Thymus (tissue), 11 donors: ENCODE measurements around the gene KCNC2. TPM values are rescaled to one million over a fixed set of nuclear protein-coding genes. Genes with fewer than 3 reads are reported as not detected.

Experiments used
- DNase-seq, 9 donors: peaks; one replicate each; pipeline ENCODE4 v3.0.0-alpha.2; 2013; ENCODE audit warnings: low spot score in 9 of 9, low read depth in 6 of 9, missing footprints in 1 of 9
- H3K27ac ChIP-seq, 2 donors: one replicate each; pipeline ENCODE4 v1.5.1; 2013; ENCODE audit warnings: control low read depth in 1 of 2, low read depth in 1 of 2, low read length in 1 of 2, mild to moderate bottlenecking in 1 of 2, moderate library complexity in 1 of 2
- H3K27me3 ChIP-seq, 2 donors: one replicate each; pipeline ENCODE4 v1.5.1; 2013; ENCODE audit warnings: low read length in 1 of 2; ENCODE audit not compliant: control insufficient read depth in 2 of 2, insufficient read depth in 1 of 2
- H3K36me3 ChIP-seq, 2 donors: one replicate each; pipeline ENCODE4 v1.5.1; 2013; ENCODE audit warnings: low read length in 1 of 2, mild to moderate bottlenecking in 1 of 2, moderate library complexity in 1 of 2; ENCODE audit not compliant: control insufficient read depth in 2 of 2, insufficient read depth in 2 of 2
- H3K4me1 ChIP-seq, 2 donors: one replicate each; pipeline ENCODE4 v1.5.1; 2013; ENCODE audit warnings: low read length in 2 of 2; ENCODE audit not compliant: control insufficient read depth in 2 of 2, insufficient read depth in 2 of 2
- H3K4me3 ChIP-seq, 2 donors: one replicate each; pipeline ENCODE4 v1.5.1; 2013; ENCODE audit warnings: low read length in 2 of 2, control low read depth in 1 of 2, mild to moderate bottlenecking in 1 of 2
- H3K9me3 ChIP-seq, 2 donors: one replicate each; pipeline ENCODE4 v1.5.1; 2013; ENCODE audit warnings: low read length in 1 of 2, mild to moderate bottlenecking in 1 of 2; ENCODE audit not compliant: control insufficient read depth in 2 of 2, insufficient read depth in 1 of 2
- WGBS: extraction: QIAGEN DNeasy Blood & Tissue Kit; methylation state at CpG from one replicate; pipeline ENCODE4 v1.1.7; 2013; 5-methylcytosine and 5-hydroxymethylcytosine counted together
- polyA plus RNA-seq: library from polyadenylated mRNA; stranded (reverse); fragments of 200-250 nt; gene quantifications from one replicate; pipeline ENCODE4 v1.2.3, GENCODE V29; 2013
- total RNA-seq: library from RNA; stranded (reverse); fragments of 120-200 nt; gene quantifications from one replicate; pipeline ENCODE4 v1.2.4, GENCODE V29; 2013
- donor health status: healthy.

KCNC2 gene
- total and polyA plus RNA-seq, 2 donors, result 0.02 to 0.05 TPM

DNA sequence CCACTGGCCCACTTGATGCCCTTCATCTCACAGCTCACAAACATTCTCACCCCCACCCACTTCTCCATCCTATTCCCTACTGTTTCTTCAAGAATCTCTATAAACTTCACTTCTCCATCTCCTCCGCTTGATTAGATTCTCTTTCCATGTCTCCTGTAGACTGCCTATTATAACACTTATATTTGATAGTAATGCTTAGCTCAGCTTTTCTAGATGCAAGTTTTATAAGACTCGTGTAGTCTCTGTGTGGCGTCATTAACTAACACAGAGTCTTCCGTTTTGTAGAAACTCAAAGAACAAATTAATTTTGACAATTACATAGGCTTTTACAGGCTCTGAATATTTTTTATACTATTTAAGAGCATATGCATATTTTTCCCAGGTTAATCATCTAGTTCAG is 25.7 kb downstream of the KCNC2 start:
- Histone ChIP-seq H3K36me3 (no peaks in the 10 kb centered on the region), H3K4me3 (no peak overlapping the region), H3K27ac (no peak overlapping the region), H3K9me3 (no peaks in the 10 kb centered on the region), H3K27me3 (no peaks in the 10 kb centered on the region), H3K4me1 (no peaks in the 10 kb centered on the region)
- no peak for DNase-seq
- 84% methylated on average over 4 of the region's 4 CpGs for WGBS

- H3K27me3 ChIP-seq, result no peaks in the 10 kb centered on the region
- no peaks in the 10 kb centered on the region for H3K9me3 ChIP-seq
- no peak for DNase-seq
- peaks cover 0 to 3% of the 10 kb centered on the region in 2 donors for H3K4me1 ChIP-seq
- H3K27ac ChIP-seq, result no peak overlapping the region
- no peak overlapping the region for H3K4me3 ChIP-seq
- H3K36me3 ChIP-seq, result no peaks in the 10 kb centered on the region
Observed at GRCh38 chr12:75177997-75178396, 31.6 kb downstream of the KCNC2 start.

- Histone ChIP-seq H3K4me1 (peaks cover 3 to 7% of the 10 kb centered on the region in 2 donors), H3K36me3 (no peaks in the 10 kb centered on the region), H3K4me3 (no peak overlapping the region), H3K27me3 (no peaks in the 10 kb centered on the region), H3K27ac (no peak overlapping the region), H3K9me3 (no peaks in the 10 kb centered on the region)
- DNase-seq, result peak in 1 of 9 donors; percentile 34
- 19% methylated on average over 1 of the region's 1 CpG for WGBS
Observed at GRCh38 chr12:75172611-75173010, 37.0 kb downstream of the KCNC2 start.

- Histone ChIP-seq H3K4me1 (peaks cover 3 to 4% of the 10 kb centered on the region in 2 donors), H3K27me3 (no peaks in the 10 kb centered on the region), H3K36me3 (no peaks in the 10 kb centered on the region), H3K27ac (no peak overlapping the region), H3K9me3 (no peaks in the 10 kb centered on the region), H3K4me3 (no peak overlapping the region)
- DNase-seq, result peak in 1 of 9 donors; percentile 4
- 81% methylated on average over 4 of the region's 4 CpGs for WGBS
Observed at GRCh38 chr12:75170640-75171185, 38.9 kb downstream of the KCNC2 start.

DNA sequence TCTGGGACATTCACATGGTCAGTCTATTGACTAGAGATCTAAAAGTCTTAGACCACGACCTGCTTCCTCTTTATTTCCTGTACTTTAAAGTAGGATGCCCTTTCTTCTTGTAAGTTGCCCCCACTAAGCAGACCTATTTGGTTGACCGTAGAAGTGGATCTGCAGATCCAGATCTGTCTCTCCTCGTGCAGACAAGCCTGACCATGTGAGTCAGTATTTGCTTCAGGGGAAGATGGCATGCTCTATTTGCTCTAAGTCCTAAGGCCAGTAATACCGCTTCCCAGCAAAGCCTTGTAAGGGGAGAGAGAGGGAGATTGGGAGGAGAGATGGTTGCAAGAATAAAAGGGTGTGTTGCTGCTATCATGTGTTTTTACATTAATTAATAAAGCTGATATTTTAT is 46.8 kb downstream of the KCNC2 start:
- DNase-seq, result no peak
- H3K27ac ChIP-seq, result no peak overlapping the region
- H3K27me3 ChIP-seq, result no peaks in the 10 kb centered on the region
- H3K9me3 ChIP-seq, result no peaks in the 10 kb centered on the region
- H3K4me3 ChIP-seq, result no peak overlapping the region
- WGBS, result 78% methylated on average over 4 of the region's 4 CpGs
- H3K4me1 ChIP-seq, result peaks cover 4 to 10% of the 10 kb centered on the region in 2 donors
- H3K36me3 ChIP-seq, result no peaks in the 10 kb centered on the region

DNA sequence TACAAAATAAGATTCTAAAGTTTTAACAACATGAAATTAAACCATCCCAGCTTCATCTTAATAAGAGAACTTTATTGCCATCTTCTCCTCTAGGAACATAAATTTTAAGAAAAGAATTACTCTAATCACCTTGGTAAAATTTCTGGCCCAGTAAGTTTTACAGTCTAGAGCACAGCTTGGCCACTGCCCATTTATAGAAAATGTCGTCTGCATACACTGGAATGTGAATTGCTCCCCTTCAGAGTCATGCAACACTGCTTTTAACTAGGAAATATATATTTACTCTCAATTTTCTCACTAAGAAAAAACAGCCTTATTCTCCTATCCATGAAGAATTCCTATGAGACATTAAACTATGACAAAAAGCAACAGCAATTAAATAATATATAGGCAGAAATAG is 48.2 kb downstream of the KCNC2 start:
- H3K27ac ChIP-seq, result no peak overlapping the region
- WGBS, result 88% methylated on average over 1 of the region's 1 CpG
- H3K36me3 ChIP-seq, result no peaks in the 10 kb centered on the region
- H3K4me1 ChIP-seq, result peaks cover 4 to 10% of the 10 kb centered on the region in 2 donors
- no peak overlapping the region for H3K4me3 ChIP-seq
- no peaks in the 10 kb centered on the region for H3K27me3 ChIP-seq
- DNase-seq, result no peak
- H3K9me3 ChIP-seq, result no peaks in the 10 kb centered on the region

GRCh38 chr12:75157385-75157784 is 52.3 kb downstream of the KCNC2 start:
- H3K36me3 ChIP-seq, result no peaks in the 10 kb centered on the region
- peaks cover 0 to 5% of the 10 kb centered on the region in 2 donors for H3K4me1 ChIP-seq
- H3K27me3 ChIP-seq, result no peaks in the 10 kb centered on the region
- H3K4me3 ChIP-seq, result no peak overlapping the region
- DNase-seq, result no peak
- no peak overlapping the region for H3K27ac ChIP-seq
- no peaks in the 10 kb centered on the region for H3K9me3 ChIP-seq
- 96% methylated on average over 1 of the region's 1 CpG for WGBS

DNA sequence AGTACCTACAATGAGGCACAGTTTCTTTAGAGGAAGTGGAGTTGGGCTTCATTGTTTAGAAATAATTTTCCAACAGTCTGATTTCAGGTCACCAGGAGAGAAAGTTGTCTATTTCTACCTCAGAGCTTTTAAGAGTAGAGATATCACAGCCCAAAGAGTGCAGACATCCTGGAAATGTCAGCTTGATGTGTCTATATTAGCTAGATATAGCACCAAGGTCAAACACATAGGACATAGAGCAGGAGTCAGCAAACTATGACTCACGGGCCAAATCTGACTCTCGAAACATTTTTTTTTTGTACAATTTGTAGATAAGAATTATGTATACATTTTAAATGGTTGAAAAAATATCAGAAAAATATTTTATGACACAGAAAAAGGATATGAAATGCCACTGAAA is 53.7 kb downstream of the KCNC2 start:
- Histone ChIP-seq H3K4me3 (no peak overlapping the region), H3K4me1 (peaks cover 0 to 3% of the 10 kb centered on the region in 2 donors), H3K9me3 (no peaks in the 10 kb centered on the region), H3K27me3 (no peaks in the 10 kb centered on the region), H3K27ac (no peak overlapping the region), H3K36me3 (no peaks in the 10 kb centered on the region)
- 98% methylated on average over 2 of the region's 2 CpGs for WGBS
- DNase-seq, result no peak

DNA sequence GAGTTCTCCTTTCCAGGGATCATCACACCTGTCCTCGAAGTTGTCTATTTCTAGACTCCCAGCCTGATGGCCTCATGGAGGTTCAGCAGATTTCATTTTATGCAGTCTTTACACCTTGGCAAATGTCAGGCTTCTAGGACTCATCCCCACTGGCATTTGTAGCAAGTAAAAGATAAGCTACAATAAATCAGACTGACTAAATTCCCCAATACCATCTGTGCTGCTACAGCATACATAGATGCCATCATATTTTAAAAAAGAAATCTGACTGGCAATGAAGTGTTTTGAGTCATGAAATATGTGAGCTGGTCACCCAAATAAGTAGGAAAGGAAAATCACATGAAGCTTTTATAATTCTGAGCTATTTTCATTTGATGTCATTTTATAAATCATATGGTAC is 55.3 kb downstream of the KCNC2 start:
- no peak for DNase-seq
- H3K4me1 ChIP-seq, result no peaks in the 10 kb centered on the region
- no peak overlapping the region for H3K4me3 ChIP-seq
- no peaks in the 10 kb centered on the region for H3K9me3 ChIP-seq
- H3K27me3 ChIP-seq, result no peaks in the 10 kb centered on the region
- H3K36me3 ChIP-seq, result no peaks in the 10 kb centered on the region
- no peak overlapping the region for H3K27ac ChIP-seq
- 89% methylated on average over 1 of the region's 1 CpG for WGBS

- no peaks in the 10 kb centered on the region for H3K9me3 ChIP-seq
- no peaks in the 10 kb centered on the region for H3K36me3 ChIP-seq
- no peak overlapping the region for H3K27ac ChIP-seq
- H3K4me3 ChIP-seq, result no peak overlapping the region
- H3K4me1 ChIP-seq, result no peaks in the 10 kb centered on the region
- WGBS, result 93% methylated on average over 5 of the region's 5 CpGs
- DNase-seq, result no peak
- no peaks in the 10 kb centered on the region for H3K27me3 ChIP-seq
Observed at GRCh38 chr12:75139196-75139595, 70.4 kb downstream of the KCNC2 start.
